Mammary epithelial cell (primary cell): ENCODE measurements around the gene BAZ1B.

Source experiments
- CTCF ChIP-seq, 2 donors: IDR thresholded peaks in 1 of 2; conservative IDR thresholded peaks in 1 of 2; 2 replicates each; pipeline ENCODE4 v1.5.1; 2011 to 2012; ENCODE audit warnings: inconsistent platforms in 2 of 2, low read length in 2 of 2, mild to moderate bottlenecking in 2 of 2, control low read depth in 1 of 2, low read depth in 1 of 2; ENCODE audit not compliant: insufficient read depth in 1 of 2; ENCODE audit errors: extremely low read depth in 1 of 2
- EZH2 ChIP-seq: IDR thresholded peaks from 2 replicates; pipeline ENCODE4 v1.6.1; 2012; ENCODE audit warnings: low read length, inconsistent platforms, borderline replicate concordance

DNA sequence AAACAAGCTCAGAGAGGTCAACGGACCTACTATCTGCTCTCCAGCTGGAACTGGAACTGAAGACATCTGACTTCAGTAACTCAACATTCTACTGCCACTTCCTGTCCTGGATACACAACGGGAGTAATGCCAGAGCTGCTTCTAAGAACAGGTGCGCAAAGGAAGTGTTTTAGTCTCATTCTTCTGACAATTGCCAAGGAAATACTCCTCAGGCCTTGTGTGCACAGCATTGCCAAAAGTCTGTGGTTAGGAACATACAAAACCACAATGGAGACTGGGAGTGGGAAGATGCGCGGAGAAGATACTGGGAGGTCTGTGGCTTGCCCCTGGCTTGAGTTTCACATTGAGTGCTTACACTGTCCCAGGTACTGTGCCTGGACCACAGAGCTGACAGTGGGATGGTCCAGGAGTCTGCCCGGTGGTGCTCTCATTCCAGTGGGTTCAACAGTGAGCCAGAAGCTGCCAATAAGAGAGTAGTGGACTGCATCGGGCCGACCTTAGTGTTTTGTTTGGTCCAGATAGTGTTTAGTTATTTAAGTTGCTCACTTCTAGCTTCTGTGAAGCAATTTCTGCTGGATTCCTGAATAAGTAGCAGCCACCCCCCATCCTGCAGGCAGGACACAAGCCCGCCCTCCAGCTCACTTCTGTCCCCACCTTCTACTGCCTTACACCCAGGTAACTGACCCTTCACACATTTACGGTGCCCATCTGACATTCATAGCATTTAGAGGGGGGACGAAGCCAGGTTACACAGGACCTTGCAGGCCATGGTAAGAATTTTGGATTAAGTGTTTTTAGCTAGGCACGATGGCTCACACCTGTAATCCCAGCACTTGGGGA lies 46.0 kb upstream of the BAZ1B start:
- no peak for TF ChIP-seq CTCF (conservative IDR thresholded peaks at IDR 0.05 in 1 of 2, IDR thresholded peaks at IDR 0.05 in 1 of 2; ENCODE audit: extremely low read depth in 1 of 2, insufficient read depth in 1 of 2, low read depth in 1 of 2, low read length in 2 of 2)
- TF ChIP-seq EZH2: no peak
